WTC11 (cell line): Measurements from ENCODE around the gene CDC45. TPM values are rescaled to one million over a fixed set of nuclear protein-coding genes. Genes with fewer than 3 reads are reported as not detected.

Experiments used
- ATF1 ChIP-seq: sonication (generic); formaldehyde crosslinking; IDR thresholded peaks from 2 replicates; pipeline ENCODE4 v1.8.1; 2023; ENCODE audit warnings: mild to moderate bottlenecking, moderate library complexity, missing genetic modification reagents
- E2F1 ChIP-seq: sonication (generic); formaldehyde crosslinking; IDR thresholded peaks from 2 replicates; pipeline ENCODE4 v1.8.0; 2022; ENCODE audit warnings: mild to moderate bottlenecking, missing genetic modification reagents
- E2F4 ChIP-seq: sonication (generic); formaldehyde crosslinking; IDR thresholded peaks from 2 replicates; pipeline ENCODE4 v1.8.1; 2022; ENCODE audit warnings: low read depth, mild to moderate bottlenecking, moderate library complexity, missing genetic modification reagents, borderline replicate concordance
- ESRRA ChIP-seq: sonication (generic); formaldehyde crosslinking; IDR thresholded peaks from 2 replicates; pipeline ENCODE4 v1.8.1; 2022; ENCODE audit warnings: mild to moderate bottlenecking, missing genetic modification reagents, borderline replicate concordance
- FOXK1 ChIP-seq: sonication (generic); formaldehyde crosslinking; IDR thresholded peaks from 2 replicates; pipeline ENCODE4 v1.8.0; 2022; ENCODE audit warnings: mild to moderate bottlenecking, moderate library complexity, missing genetic modification reagents
- GABPB1 ChIP-seq: sonication (generic); formaldehyde crosslinking; IDR thresholded peaks from 2 replicates; pipeline ENCODE4 v1.8.1; 2023; ENCODE audit warnings: mild to moderate bottlenecking, missing genetic modification reagents
- GRHL2 ChIP-seq: fragments of 250-450 bp; sonication (Bioruptor Pico); IDR thresholded peaks from 2 replicates; pipeline ENCODE4 v1.8.0; 2022; ENCODE audit warnings: mild to moderate bottlenecking, moderate library complexity; ENCODE audit not compliant: insufficient replicate concordance, severe bottlenecking
- HMGA2 ChIP-seq: fragments of 250-450 bp; sonication (Bioruptor Pico); IDR thresholded peaks from 2 replicates; pipeline ENCODE4 v1.4.0; 2021; ENCODE audit warnings: mild to moderate bottlenecking, moderate library complexity
- JUN ChIP-seq: sonication (generic); formaldehyde crosslinking; IDR thresholded peaks from 2 replicates; pipeline ENCODE4 v1.8.0; 2023; ENCODE audit warnings: mild to moderate bottlenecking, missing genetic modification reagents
- KAT7 ChIP-seq: sonication (generic); formaldehyde crosslinking; IDR thresholded peaks from 2 replicates; pipeline ENCODE4 v1.8.1; 2023; ENCODE audit warnings: missing genetic modification reagents, mild to moderate bottlenecking, borderline replicate concordance
- MLX ChIP-seq: sonication (generic); formaldehyde crosslinking; IDR thresholded peaks from 2 replicates; pipeline ENCODE4 v1.8.1; 2023; ENCODE audit warnings: mild to moderate bottlenecking, missing genetic modification reagents, moderate library complexity
- NFE2L1 ChIP-seq: sonication (generic); formaldehyde crosslinking; IDR thresholded peaks from 2 replicates; pipeline ENCODE4 v1.8.1; 2023; ENCODE audit warnings: missing genetic modification reagents
- NFYB ChIP-seq: sonication (generic); formaldehyde crosslinking; conservative IDR thresholded peaks from 2 replicates; pipeline ENCODE4 v1.8.0; 2022; ENCODE audit warnings: low read depth, missing genetic modification reagents
- PREB ChIP-seq: sonication (generic); formaldehyde crosslinking; IDR thresholded peaks from 2 replicates; pipeline ENCODE4 v1.8.1; 2022; ENCODE audit warnings: mild to moderate bottlenecking, missing genetic modification reagents, moderate library complexity, borderline replicate concordance
- TP53 ChIP-seq: sonication (generic); formaldehyde crosslinking; IDR thresholded peaks from 2 replicates; pipeline ENCODE4 v1.8.1; 2023; ENCODE audit warnings: mild to moderate bottlenecking, missing genetic modification reagents
- ZNF121 ChIP-seq: sonication (generic); formaldehyde crosslinking; IDR thresholded peaks from 2 replicates; pipeline ENCODE4 v1.8.0; 2023; ENCODE audit warnings: missing genetic modification reagents
- ZNF232 ChIP-seq: sonication (generic); formaldehyde crosslinking; IDR thresholded peaks from 2 replicates; pipeline ENCODE4 v1.8.0; 2022; ENCODE audit warnings: mild to moderate bottlenecking, missing genetic modification reagents
- ZNF317 ChIP-seq: sonication (generic); formaldehyde crosslinking; IDR thresholded peaks from 2 replicates; pipeline ENCODE4 v1.8.1; 2023; ENCODE audit warnings: low read depth, mild to moderate bottlenecking, moderate library complexity, missing genetic modification reagents, borderline replicate concordance
- ZNF416 ChIP-seq: fragments of 250-450 bp; sonication (Bioruptor Pico); IDR thresholded peaks from 2 replicates; pipeline ENCODE4 v1.9.0; 2021; ENCODE audit warnings: mild to moderate bottlenecking, inconsistent platforms
- ZNF532 ChIP-seq: fragments of 250-450 bp; sonication (Bioruptor Pico); IDR thresholded peaks from 2 replicates; pipeline ENCODE4 v1.9.0; 2021; ENCODE audit warnings: mild to moderate bottlenecking, borderline replicate concordance
- total RNA-seq: library from RNA; stranded (reverse); gene quantifications from 3 replicates; pipeline ENCODE4 v1.2.3, GENCODE V29; 2021
- TF ChIP-seq, protein P1 (sequence below): sonication (generic); formaldehyde crosslinking; IDR thresholded peaks from 2 replicates; pipeline ENCODE4 v1.8.1; 2023; ENCODE audit warnings: mild to moderate bottlenecking, missing genetic modification reagents
- TF ChIP-seq, protein P2 (sequence below): sonication (generic); formaldehyde crosslinking; IDR thresholded peaks from 2 replicates; pipeline ENCODE4 v1.8.0; 2022; ENCODE audit warnings: mild to moderate bottlenecking, missing genetic modification reagents
- TF ChIP-seq, protein P3 (sequence below): fragments of 250-450 bp; sonication (Bioruptor Pico); IDR thresholded peaks from 2 replicates; pipeline ENCODE4 v1.9.0; 2021; ENCODE audit warnings: mild to moderate bottlenecking
- TF ChIP-seq, protein P4 (sequence below): sonication (generic); formaldehyde crosslinking; conservative IDR thresholded peaks from 2 replicates; pipeline ENCODE4 v1.8.1; 2022; ENCODE audit warnings: mild to moderate bottlenecking, missing genetic modification reagents

Gene CDC45
- total RNA-seq, 1 experiment from 2014 or later, result 38.1 TPM

DNA sequence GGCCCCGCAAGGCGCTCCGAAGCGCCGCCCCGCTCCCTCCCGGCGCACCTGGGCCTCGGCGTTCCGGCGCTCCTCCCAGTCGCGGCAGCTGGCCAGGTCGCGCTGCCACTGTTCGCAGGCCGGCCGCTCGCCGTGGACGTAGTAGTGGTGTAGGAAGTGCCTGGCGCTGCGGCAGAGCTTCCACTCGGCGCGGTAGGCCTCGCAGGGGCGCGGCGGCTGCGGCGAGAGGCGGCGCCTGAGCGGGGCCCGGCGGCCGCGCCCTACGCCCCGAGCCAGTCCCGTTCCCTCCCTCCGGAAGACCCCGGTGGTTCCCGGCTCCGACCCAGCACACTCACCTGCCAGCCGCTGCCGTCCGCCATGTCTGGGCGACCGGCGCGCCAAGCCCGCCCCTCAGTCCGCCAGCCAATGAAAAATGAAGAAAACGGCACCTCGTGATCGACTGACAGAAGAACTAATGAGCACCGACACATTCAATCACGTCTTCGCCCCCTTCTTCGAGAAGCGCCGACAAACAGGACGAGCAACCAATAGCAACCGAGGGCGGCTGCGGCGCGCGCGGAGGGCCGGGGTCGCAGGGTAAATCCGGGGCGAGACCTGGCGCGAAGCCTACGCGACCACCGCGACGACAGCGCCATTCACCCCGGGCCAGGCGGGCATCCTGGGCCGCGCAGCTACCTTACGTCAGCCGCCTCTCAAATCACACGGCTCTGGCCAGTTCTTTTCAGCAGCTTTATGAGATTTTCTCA is 32.2 kb upstream of the CDC45 start, which contains the start of gene C22orf39 (continued):
- TF ChIP-seq, protein P1, sequence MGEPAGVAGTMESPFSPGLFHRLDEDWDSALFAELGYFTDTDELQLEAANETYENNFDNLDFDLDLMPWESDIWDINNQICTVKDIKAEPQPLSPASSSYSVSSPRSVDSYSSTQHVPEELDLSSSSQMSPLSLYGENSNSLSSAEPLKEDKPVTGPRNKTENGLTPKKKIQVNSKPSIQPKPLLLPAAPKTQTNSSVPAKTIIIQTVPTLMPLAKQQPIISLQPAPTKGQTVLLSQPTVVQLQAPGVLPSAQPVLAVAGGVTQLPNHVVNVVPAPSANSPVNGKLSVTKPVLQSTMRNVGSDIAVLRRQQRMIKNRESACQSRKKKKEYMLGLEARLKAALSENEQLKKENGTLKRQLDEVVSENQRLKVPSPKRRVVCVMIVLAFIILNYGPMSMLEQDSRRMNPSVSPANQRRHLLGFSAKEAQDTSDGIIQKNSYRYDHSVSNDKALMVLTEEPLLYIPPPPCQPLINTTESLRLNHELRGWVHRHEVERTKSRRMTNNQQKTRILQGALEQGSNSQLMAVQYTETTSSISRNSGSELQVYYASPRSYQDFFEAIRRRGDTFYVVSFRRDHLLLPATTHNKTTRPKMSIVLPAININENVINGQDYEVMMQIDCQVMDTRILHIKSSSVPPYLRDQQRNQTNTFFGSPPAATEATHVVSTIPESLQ (CRISPR knock-in tag), result no peak
- TF ChIP-seq GABPB1 (CRISPR knock-in tag), result peak; percentile 53; the same call in 1 of the 2 replicates
- TF ChIP-seq HMGA2 (CRISPR knock-in tag), result no peak
- TF ChIP-seq KAT7 (CRISPR knock-in tag), result 0 out of 2 replicates have a peak, but pooled peaks have one; percentile 38
- TF ChIP-seq ZNF232 (CRISPR knock-in tag), result 0 out of 2 replicates have a peak, but pooled peaks have one; percentile 49
- no peak for TF ChIP-seq E2F1
- TF ChIP-seq ESRRA (CRISPR knock-in tag), result 0 out of 2 replicates have a peak, but pooled peaks have one; percentile 32
- no peak for TF ChIP-seq ZNF121
- peak; percentile 57; the same call in 1 of the 2 replicates for TF ChIP-seq JUN (CRISPR knock-in tag)
- TF ChIP-seq ZNF532 (CRISPR knock-in tag), result no peak
- TF ChIP-seq ZNF317, result 0 out of 2 replicates have a peak, but pooled peaks have one; percentile 10
- no peak for TF ChIP-seq TP53 (CRISPR knock-in tag)
- TF ChIP-seq FOXK1 (CRISPR knock-in tag), result peak; percentile 6; the same call in 1 of the 2 replicates
- no peak for TF ChIP-seq NFE2L1 (CRISPR knock-in tag)
- TF ChIP-seq, protein P2, sequence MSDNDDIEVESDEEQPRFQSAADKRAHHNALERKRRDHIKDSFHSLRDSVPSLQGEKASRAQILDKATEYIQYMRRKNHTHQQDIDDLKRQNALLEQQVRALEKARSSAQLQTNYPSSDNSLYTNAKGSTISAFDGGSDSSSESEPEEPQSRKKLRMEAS (CRISPR knock-in tag), result peak; percentile 86
- peak; percentile 97 for TF ChIP-seq NFYB (CRISPR knock-in tag)
- TF ChIP-seq MLX, result no peak
- TF ChIP-seq GRHL2, result no peak
- TF ChIP-seq, protein P3, sequence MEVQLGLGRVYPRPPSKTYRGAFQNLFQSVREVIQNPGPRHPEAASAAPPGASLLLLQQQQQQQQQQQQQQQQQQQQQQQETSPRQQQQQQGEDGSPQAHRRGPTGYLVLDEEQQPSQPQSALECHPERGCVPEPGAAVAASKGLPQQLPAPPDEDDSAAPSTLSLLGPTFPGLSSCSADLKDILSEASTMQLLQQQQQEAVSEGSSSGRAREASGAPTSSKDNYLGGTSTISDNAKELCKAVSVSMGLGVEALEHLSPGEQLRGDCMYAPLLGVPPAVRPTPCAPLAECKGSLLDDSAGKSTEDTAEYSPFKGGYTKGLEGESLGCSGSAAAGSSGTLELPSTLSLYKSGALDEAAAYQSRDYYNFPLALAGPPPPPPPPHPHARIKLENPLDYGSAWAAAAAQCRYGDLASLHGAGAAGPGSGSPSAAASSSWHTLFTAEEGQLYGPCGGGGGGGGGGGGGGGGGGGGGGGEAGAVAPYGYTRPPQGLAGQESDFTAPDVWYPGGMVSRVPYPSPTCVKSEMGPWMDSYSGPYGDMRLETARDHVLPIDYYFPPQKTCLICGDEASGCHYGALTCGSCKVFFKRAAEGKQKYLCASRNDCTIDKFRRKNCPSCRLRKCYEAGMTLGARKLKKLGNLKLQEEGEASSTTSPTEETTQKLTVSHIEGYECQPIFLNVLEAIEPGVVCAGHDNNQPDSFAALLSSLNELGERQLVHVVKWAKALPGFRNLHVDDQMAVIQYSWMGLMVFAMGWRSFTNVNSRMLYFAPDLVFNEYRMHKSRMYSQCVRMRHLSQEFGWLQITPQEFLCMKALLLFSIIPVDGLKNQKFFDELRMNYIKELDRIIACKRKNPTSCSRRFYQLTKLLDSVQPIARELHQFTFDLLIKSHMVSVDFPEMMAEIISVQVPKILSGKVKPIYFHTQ, result no peak
- TF ChIP-seq PREB (CRISPR knock-in tag), result 0 out of 2 replicates have a peak, but pooled peaks have one; percentile 47
- TF ChIP-seq E2F4 (CRISPR knock-in tag), result peak; percentile 85; the same call in 1 of the 2 replicates
- no peak for TF ChIP-seq ATF1 (CRISPR knock-in tag)
- TF ChIP-seq ZNF416 (CRISPR knock-in tag), result no peak
- TF ChIP-seq, protein P4, sequence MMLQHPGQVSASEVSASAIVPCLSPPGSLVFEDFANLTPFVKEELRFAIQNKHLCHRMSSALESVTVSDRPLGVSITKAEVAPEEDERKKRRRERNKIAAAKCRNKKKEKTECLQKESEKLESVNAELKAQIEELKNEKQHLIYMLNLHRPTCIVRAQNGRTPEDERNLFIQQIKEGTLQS, result no peak
